ENCODE measurements around the gene ETV5. TPM values are rescaled to one million over a fixed set of nuclear protein-coding genes. Genes with fewer than 3 reads are reported as not detected.

Gene ETV5
- total and polyA plus RNA-seq, 10 of the 15 experiments (the other 5 are each of a cell fraction or from before 2014, with no cell fraction given), result 5.0 to 18.4 (median 7.4) TPM

DNA sequence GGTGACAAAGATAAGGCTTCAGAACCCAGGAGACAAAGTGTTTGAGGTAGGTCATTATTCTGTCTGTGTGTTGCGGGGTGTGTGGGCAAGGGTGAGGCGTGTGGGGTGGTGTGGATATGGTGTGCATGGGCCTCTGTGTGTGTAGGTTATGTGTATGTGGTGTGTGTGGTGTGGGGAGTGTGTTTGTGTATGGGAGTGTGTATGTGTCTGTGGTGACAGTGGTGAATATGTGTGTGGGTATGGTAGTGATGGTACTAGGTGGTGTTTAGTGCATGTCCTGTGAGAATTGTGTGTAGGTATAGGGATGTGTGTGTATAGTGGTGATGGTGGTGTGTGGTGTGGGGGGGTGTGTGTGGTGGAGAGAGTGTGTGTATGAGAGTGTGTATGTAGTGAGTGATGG is 16.2 kb upstream of the ETV5 start:
- ATAC-seq (no peak), DNase-seq (ENCODE audit: low read depth, low spot score) (no peak), FAIRE-seq (no peak)
- Histone ChIP-seq H3K27ac (ENCODE audit: control insufficient read depth, insufficient read depth) (no peak overlapping the region), H4K20me1 (ENCODE audit: control insufficient read depth, insufficient read depth) (no peaks in the 10 kb centered on the region), H3K79me2 (ENCODE audit: control insufficient read depth, insufficient read depth, low read length) (no peaks in the 10 kb centered on the region), H3K36me3 (ENCODE audit: control insufficient read depth in 2 of 2, insufficient read depth in 2 of 2, low read length in 1 of 2) (no peaks in the 10 kb centered on the region), H3K4me1 (ENCODE audit: control insufficient read depth, insufficient read depth, low read length) (no peaks in the 10 kb centered on the region), H3K27me3 (replicated peaks in 1 of 2; ENCODE audit: control insufficient read depth in 2 of 2, insufficient read depth in 2 of 2, low read length in 1 of 2) (no peaks in the 10 kb centered on the region), H3K9ac (ENCODE audit: control insufficient read depth, insufficient read depth, low read length) (no peak overlapping the region), H3K4me2 (ENCODE audit: control insufficient read depth, insufficient read depth) (no peak overlapping the region), H3K9me3 (replicated peaks; ENCODE audit: control insufficient read depth, insufficient read depth, low read length) (no peaks in the 10 kb centered on the region), H2AFZ (ENCODE audit: control insufficient read depth, low read depth, low read length) (no peak overlapping the region), H3K4me3 (no peak overlapping the region)
- POLR2A ChIA-PET, result no interaction called here
- in situ Hi-C loops (cut with MboI) (no loop called here), intact Hi-C loops (cut with micrococcal nuclease; ENCODE audit: unreplicated experiment) (no loop called here)
- CTCF ChIA-PET, result no interaction called here
- RAD21 ChIA-PET (ENCODE audit: unreplicated experiment), result no interaction called here
- TF ChIP-seq, protein P1, sequence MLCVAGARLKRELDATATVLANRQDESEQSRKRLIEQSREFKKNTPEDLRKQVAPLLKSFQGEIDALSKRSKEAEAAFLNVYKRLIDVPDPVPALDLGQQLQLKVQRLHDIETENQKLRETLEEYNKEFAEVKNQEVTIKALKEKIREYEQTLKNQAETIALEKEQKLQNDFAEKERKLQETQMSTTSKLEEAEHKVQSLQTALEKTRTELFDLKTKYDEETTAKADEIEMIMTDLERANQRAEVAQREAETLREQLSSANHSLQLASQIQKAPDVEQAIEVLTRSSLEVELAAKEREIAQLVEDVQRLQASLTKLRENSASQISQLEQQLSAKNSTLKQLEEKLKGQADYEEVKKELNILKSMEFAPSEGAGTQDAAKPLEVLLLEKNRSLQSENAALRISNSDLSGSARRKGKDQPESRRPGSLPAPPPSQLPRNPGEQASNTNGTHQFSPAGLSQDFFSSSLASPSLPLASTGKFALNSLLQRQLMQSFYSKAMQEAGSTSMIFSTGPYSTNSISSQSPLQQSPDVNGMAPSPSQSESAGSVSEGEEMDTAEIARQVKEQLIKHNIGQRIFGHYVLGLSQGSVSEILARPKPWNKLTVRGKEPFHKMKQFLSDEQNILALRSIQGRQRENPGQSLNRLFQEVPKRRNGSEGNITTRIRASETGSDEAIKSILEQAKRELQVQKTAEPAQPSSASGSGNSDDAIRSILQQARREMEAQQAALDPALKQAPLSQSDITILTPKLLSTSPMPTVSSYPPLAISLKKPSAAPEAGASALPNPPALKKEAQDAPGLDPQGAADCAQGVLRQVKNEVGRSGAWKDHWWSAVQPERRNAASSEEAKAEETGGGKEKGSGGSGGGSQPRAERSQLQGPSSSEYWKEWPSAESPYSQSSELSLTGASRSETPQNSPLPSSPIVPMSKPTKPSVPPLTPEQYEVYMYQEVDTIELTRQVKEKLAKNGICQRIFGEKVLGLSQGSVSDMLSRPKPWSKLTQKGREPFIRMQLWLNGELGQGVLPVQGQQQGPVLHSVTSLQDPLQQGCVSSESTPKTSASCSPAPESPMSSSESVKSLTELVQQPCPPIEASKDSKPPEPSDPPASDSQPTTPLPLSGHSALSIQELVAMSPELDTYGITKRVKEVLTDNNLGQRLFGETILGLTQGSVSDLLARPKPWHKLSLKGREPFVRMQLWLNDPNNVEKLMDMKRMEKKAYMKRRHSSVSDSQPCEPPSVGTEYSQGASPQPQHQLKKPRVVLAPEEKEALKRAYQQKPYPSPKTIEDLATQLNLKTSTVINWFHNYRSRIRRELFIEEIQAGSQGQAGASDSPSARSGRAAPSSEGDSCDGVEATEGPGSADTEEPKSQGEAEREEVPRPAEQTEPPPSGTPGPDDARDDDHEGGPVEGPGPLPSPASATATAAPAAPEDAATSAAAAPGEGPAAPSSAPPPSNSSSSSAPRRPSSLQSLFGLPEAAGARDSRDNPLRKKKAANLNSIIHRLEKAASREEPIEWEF (IDR thresholded peaks at IDR 0.05; ENCODE audit: insufficient replicate concordance, low read depth, low read length), result no peak
- TF ChIP-seq, protein P2, sequence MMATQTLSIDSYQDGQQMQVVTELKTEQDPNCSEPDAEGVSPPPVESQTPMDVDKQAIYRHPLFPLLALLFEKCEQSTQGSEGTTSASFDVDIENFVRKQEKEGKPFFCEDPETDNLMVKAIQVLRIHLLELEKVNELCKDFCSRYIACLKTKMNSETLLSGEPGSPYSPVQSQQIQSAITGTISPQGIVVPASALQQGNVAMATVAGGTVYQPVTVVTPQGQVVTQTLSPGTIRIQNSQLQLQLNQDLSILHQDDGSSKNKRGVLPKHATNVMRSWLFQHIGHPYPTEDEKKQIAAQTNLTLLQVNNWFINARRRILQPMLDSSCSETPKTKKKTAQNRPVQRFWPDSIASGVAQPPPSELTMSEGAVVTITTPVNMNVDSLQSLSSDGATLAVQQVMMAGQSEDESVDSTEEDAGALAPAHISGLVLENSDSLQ (IDR thresholded peaks at IDR 0.05), result no peak
- TF ChIP-seq SMAD1 (IDR thresholded peaks at IDR 0.05; ENCODE audit: low read depth, partially characterized antibody) (no peak), ZZZ3 (IDR thresholded peaks at IDR 0.05; ENCODE audit: control insufficient read depth, insufficient read length, low read depth) (no peak), JUNB (IDR thresholded peaks at IDR 0.05) (no peak), CBX5 (IDR thresholded peaks at IDR 0.05; ENCODE audit: low read depth) (no peak), MTA3 (IDR thresholded peaks at IDR 0.05; ENCODE audit: borderline replicate concordance, low read length) (no peak)
- no TSS peak for BruUV-seq (replicated peaks)
- WGBS (ENCODE audit: insufficient coverage, insufficient replicate concordance, low lambda C conversion rate, missing lambda C conversion rate), result 63% methylated on average over 2 of the region's 2 CpGs
- SMC1A ChIA-PET (ENCODE audit: uncharacterized antibody, unreplicated experiment), result no interaction called here

Measured in GM12878 (cell line).